Duodenal mucosa (tissue), 2 donors: ENCODE measurements around the gene PTMA.
"Not testable (repeated sequence)": the region's sequence is repeated elsewhere in the genome, so short reads cannot be mapped to it uniquely, and the experiment has no call there.

Experiments used
- H3K27ac ChIP-seq: one replicate; pipeline ENCODE4 v1.7.0; 2013; ENCODE audit warnings: low read depth, low read length
- H3K27me3 ChIP-seq, 2 donors: one replicate each; pipeline ENCODE4 v1.7.0; 2013; ENCODE audit warnings: low read length in 2 of 2, control low read depth in 1 of 2; ENCODE audit not compliant: insufficient read depth in 2 of 2, control insufficient read depth in 1 of 2
- H3K36me3 ChIP-seq, 2 donors: one replicate each; pipeline ENCODE4 v1.7.0; 2013; ENCODE audit warnings: low read length in 2 of 2, control low read depth in 1 of 2; ENCODE audit not compliant: insufficient read depth in 2 of 2, control insufficient read depth in 1 of 2
- H3K4me1 ChIP-seq, 2 donors: one replicate each; pipeline ENCODE4 v1.7.0; 2013; ENCODE audit warnings: low read length in 2 of 2, control low read depth in 1 of 2; ENCODE audit not compliant: insufficient read depth in 2 of 2, control insufficient read depth in 1 of 2
- H3K4me3 ChIP-seq, 2 donors: one replicate each; pipeline ENCODE4 v1.7.0; 2013; ENCODE audit warnings: low read length in 2 of 2, low read depth in 1 of 2
- H3K9ac ChIP-seq, 2 donors: one replicate each; pipeline ENCODE4 v1.7.0; 2013; ENCODE audit warnings: low read length in 2 of 2, low read depth in 1 of 2
- H3K9me3 ChIP-seq, 2 donors: one replicate each; pipeline ENCODE4 v1.7.0; 2013; ENCODE audit warnings: low read length in 2 of 2, control low read depth in 1 of 2; ENCODE audit not compliant: control insufficient read depth in 1 of 2

The PTMA gene, protein sequence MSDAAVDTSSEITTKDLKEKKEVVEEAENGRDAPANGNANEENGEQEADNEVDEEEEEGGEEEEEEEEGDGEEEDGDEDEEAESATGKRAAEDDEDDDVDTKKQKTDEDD

DNA sequence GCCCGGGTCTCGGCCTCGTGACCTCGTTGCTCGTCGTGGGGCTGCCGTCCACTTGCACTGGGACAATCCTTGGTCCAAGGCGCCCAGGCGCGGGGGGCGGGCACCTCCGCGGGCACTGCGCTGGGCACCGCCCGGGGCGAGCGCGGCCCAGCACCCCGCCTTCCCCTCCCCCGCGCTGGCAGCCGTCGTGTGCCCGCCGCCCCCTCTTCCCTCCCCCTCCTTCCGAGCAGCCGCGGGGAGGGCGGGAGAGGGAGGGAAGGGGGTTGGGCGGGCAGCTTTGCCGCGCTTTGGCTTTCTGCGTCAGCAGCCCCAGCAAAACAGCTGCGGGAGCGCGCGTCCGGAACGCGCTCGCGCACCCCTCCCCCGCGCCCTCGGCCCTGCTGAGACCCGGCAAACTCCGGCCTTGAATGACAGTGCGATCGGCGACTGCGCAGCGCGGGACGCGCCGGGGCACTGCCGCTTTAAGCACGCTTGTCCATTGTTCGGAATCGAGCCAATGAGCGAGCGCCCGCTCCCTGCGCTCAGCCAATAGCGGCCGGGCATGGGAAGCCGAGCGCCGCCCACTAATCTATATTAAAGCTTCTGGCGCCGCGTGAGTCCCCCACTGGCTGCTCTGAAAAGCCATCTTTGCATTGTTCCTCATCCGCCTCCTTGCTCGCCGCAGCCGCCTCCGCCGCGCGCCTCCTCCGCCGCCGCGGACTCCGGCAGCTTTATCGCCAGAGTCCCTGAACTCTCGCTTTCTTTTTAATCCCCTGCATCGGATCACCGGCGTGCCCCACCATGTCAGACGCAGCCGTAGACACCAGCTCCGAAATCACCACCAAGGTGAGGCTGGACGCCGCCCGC, at the start of gene PTMA:
Gene PTMA, plus strand, starts transcription at position 599 of the 846 bp plus-strand sequence. Its CDS starts 182 bp downstream, at position 781.
- no peaks in the 10 kb centered on the region for H3K27me3 ChIP-seq
- H3K36me3 ChIP-seq: peaks cover 10 to 11% of the 10 kb centered on the region in 2 donors
- peak within 1 kb of the TSS; percentile 83 to 92 for H3K4me3 ChIP-seq
- H3K27ac ChIP-seq: peak within 1 kb of the TSS; percentile 100
- no peaks in the 10 kb centered on the region for H3K9me3 ChIP-seq
- peaks cover 16 to 26% of the 10 kb centered on the region in 2 donors for H3K4me1 ChIP-seq
- peak within 1 kb of the TSS; percentile 96 to 97 for H3K9ac ChIP-seq

DNA sequence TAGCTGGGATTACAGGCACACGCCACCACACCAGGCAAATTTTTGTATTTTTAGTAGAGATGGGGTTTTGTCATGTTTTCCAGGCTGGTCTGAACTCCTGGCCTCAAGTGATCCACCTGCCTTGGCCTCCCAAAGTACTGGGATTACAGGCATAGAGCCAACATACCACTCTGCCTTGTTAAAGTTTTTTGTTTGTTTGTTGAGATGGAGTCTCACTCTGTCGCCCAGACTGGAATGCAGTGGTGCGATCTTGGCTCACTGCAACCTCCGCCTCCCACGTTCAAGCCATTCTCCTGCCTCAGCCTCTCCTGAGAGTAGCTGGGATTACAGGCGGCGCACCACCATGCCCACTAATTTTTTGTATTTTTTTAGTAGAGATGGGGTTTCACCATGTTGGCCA, 48.3 kb upstream of the PTMA start:
- H3K9ac ChIP-seq, H3K9me3 ChIP-seq, H3K27ac ChIP-seq, H3K27me3 ChIP-seq, H3K36me3 ChIP-seq, H3K4me3 ChIP-seq: not testable (repeated sequence)
- peaks cover 13 to 17% of the 10 kb centered on the region in 2 donors for H3K4me1 ChIP-seq

DNA sequence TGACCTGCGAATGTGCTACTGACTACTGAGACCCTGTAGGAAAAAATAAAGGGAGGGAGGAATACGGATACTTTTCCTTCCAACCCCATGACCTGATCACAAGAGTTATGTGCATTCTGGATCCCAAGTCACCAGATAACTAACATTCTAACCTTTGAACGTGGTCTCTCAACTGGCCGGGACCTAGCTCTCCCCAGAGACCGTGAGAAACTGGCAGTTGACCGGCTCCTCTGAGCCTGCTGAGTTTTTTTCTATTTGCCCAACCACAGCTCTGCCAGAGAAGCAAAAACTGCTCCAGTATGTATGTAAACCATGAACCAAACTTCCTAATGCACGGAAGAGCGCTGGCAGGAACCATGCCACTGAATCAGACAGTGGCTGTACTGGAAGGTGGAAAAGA, 47.5 kb upstream of the PTMA start:
- Histone ChIP-seq H3K36me3 (no peaks in the 10 kb centered on the region), H3K9me3 (no peaks in the 10 kb centered on the region), H3K9ac (no peak overlapping the region), H3K4me1 (peaks cover 20 to 25% of the 10 kb centered on the region in 2 donors), H3K4me3 (no peak overlapping the region), H3K27me3 (no peaks in the 10 kb centered on the region), H3K27ac (no peak overlapping the region)

DNA sequence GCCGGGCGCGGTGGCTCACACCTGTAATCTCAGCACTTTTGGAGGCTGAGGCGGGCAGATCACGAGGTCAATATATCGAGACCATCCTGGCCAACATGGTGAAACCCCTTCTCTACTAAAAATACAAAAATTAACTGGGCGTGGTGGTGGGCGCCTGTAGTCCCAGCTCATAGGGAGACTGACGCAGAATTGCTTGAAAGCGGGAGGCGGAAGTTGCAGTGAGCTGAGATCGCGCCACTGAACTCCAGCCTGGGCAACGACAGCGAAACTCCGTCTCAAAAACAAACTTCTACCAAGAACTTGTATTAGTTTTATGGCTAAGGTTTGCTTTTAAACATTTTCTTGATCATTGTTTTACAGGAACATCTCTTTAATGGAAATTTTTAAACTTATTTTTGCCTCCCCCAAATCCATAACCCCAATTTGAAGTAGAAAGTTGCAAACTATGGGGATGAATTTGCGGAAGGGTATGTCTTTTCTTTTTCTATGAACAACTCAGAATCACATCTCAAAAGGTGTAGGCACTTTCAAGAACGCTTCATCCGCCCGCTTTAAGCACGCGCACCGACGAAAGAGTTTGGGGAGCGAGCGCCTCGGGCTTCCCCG, 46.8 kb upstream of the PTMA start:
- peak overlapping the region; percentile 50 to 73 for H3K9ac ChIP-seq
- no peaks in the 10 kb centered on the region for H3K36me3 ChIP-seq
- H3K4me1 ChIP-seq: peaks cover 20 to 25% of the 10 kb centered on the region in 2 donors
- H3K9me3 ChIP-seq: no peaks in the 10 kb centered on the region
- peak overlapping the region; percentile 57 to 59 for H3K4me3 ChIP-seq
- H3K27me3 ChIP-seq: no peaks in the 10 kb centered on the region
- H3K27ac ChIP-seq: peak overlapping the region; percentile 63

DNA sequence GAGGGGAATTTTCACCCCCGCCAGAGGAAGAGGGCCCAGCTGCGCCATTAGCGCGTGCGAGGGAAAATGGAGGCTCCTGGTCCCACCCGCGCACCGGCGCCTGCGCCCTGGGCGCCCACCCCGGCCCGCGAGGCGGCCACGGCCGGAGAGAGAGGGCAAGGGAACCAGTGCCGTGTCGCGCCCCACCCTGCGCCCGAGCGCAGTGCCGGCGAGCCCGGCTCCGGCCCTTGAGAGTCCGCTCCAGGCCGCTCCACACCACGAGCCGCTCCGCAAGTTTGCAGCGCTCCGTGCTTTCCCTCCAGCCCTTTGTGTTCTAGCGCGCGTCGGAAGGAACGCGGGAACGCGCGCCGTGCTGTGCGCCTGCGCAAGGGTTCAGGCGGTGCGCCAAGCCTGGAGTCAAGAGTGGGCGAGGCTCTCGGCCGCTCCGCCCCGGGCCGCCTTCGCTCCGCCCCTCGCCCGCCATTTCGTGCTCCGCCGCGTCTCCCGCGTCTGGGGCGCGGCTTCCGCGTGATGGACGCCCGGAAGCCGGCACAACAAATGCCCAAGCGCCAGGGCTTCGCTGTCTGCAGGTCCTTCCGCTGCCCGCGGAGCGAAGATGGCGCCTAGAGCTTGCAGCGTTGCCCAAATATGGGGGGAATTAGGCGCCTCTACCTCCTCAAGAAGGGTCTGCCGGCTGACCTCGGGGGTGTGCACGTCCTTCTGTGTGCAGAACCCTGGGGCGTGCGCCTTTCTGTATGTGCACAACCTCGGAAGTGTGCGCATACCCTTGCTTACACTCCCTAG, 46.1 kb upstream of the PTMA start:
- Histone ChIP-seq H3K9ac (peak overlapping the region; percentile 50 to 73), H3K27ac (peak overlapping the region; percentile 86), H3K4me3 (peak overlapping the region; percentile 71), H3K27me3 (no peaks in the 10 kb centered on the region), H3K4me1 (peaks cover 21 to 28% of the 10 kb centered on the region in 2 donors), H3K9me3 (no peaks in the 10 kb centered on the region), H3K36me3 (no peaks in the 10 kb centered on the region)

DNA sequence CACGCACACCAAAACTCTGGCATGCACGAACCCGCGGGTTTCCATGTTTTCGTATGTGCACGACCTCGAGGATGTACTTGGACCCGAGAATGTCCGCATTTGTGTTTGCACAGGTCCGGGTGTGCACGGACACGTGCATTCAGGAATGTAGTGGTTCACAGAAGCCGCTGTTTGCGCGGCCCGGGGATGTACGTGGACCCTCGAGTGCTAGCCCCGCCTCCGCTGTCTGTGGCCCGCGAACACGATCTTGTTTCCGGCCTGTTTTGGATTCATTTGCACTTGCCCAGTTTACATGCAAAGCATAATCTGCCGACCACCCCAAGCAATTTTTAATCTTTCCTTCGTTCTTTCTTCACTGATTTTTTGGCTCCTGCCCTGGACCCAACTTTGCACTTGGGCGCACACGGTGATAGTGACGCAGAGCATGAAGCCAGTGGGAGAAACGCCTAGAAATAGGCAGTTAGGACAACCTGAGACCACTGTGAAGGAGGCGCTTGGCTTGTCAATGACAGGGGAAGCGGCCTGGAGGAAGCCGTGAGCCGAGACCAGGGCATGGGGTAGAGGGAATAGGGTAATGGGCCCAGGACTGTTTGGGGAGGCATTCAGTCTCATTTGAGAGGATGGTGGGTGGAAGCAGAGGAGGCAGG, 45.4 kb upstream of the PTMA start:
- Histone ChIP-seq H3K9ac (peak overlapping the region; percentile 41 to 73), H3K9me3 (no peaks in the 10 kb centered on the region), H3K4me3 (peak overlapping the region; percentile 71), H3K4me1 (peaks cover 24 to 30% of the 10 kb centered on the region in 2 donors), H3K27ac (peak overlapping the region; percentile 86), H3K27me3 (no peaks in the 10 kb centered on the region), H3K36me3 (no peaks in the 10 kb centered on the region)

DNA sequence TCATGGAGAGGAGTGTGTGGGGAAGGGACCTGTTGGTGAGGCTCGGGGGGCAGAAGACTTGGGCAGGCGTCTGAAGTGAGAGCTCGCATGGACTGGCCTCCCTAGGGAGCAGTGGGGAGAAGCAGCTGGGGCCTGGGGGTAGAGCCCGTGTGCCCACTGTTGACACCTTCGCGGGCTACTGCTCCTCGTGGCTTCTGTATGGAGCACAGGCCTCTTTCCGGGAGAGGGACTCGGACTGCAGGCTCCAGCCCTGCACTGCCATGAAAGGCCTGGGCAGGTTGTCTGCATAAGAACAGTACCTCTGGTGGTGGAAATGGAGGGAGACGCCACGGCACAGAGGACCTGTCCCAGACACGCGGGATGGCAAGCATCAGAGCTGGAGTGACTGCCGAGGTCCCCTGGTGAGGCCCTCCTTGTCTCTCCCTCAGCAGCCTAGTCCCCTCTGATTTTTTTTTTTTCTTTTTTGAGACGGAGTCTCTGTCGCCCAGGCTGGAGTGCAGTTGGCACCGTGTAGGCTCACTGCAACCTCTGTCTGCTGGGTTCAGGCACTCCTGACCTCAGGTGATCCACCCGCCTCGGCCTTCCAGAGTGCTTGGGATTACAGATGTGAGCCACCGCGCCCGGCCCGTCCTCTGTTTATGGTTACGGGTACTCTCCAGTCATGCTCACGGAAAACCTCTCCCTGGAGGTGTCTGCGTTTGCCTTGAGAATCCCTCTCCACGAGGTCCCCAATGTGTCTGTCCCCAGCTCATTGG, 44.7 kb upstream of the PTMA start:
- Histone ChIP-seq H3K9me3 (no peaks in the 10 kb centered on the region), H3K27ac (no peak overlapping the region), H3K4me1 (peaks cover 24 to 30% of the 10 kb centered on the region in 2 donors), H3K27me3 (no peaks in the 10 kb centered on the region), H3K9ac (no peak overlapping the region), H3K36me3 (no peaks in the 10 kb centered on the region), H3K4me3 (no peak overlapping the region)

DNA sequence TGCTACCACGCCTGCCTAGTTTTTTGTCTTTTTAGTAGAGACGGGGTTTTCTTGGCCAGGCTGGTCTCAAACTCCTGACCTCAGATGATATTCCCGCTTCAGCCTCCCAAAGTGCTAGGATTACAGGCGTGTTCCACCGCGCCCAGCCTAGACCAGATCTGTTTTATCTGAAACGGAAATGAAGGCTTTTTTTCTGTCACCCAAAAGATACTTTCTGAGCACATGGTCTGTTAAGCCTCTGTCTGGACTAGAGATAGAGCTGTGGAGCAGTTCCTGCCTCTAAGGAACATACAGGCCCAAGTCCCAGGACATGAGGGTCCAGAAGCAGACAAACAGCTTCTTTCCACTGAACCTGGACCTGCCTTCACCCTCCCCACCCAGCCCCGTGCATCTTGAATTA, 43.6 kb upstream of the PTMA start:
- H3K9ac ChIP-seq: peak overlapping the region; percentile 22 to 99
- peaks cover 24 to 30% of the 10 kb centered on the region in 2 donors for H3K4me1 ChIP-seq
- no peak overlapping the region for H3K4me3 ChIP-seq
- no peaks in the 10 kb centered on the region for H3K36me3 ChIP-seq
- H3K27ac ChIP-seq: peak overlapping the region; percentile 64
- no peaks in the 10 kb centered on the region for H3K9me3 ChIP-seq
- H3K27me3 ChIP-seq: no peaks in the 10 kb centered on the region
